Kidney (tissue), 14 donors: ENCODE data around the gene ZNF335. TPM values are rescaled to one million over a fixed set of nuclear protein-coding genes. Genes with fewer than 3 reads are reported as not detected.

Experiments used
- DNase-seq, 5 donors: peaks; one replicate each; pipeline ENCODE4 v3.0.0-alpha.2; 2013 to 2020
- FAIRE-seq: peaks from 2 replicates; lab custom pipeline; 2012; peaks lifted over from hg19 to GRCh38; lab: Jason Lieb, UNC
- H3K27ac ChIP-seq, 2 donors: one replicate each; pipeline ENCODE4 v1.7.0; 2013; ENCODE audit warnings: low read depth in 2 of 2, low read length in 2 of 2, inconsistent platforms in 1 of 2
- H3K27me3 ChIP-seq: one replicate; pipeline ENCODE4 v1.7.1; 2013; ENCODE audit warnings: low read length, inconsistent platforms; ENCODE audit not compliant: control insufficient read depth, insufficient read depth
- H3K36me3 ChIP-seq, 3 donors: one replicate each; pipeline versions ENCODE4 v1.7.0 to v1.7.1; 2013; ENCODE audit warnings: low read length in 3 of 3, control low read depth in 1 of 3, inconsistent platforms in 1 of 3; ENCODE audit not compliant: insufficient read depth in 3 of 3, control insufficient read depth in 2 of 3
- H3K4me1 ChIP-seq, 3 donors: one replicate each; pipeline versions ENCODE4 v1.7.0 to v1.7.1; 2013; ENCODE audit warnings: low read length in 3 of 3, inconsistent platforms in 1 of 3, low read depth in 1 of 3; ENCODE audit not compliant: control insufficient read depth in 2 of 3, insufficient read depth in 2 of 3
- H3K4me3 ChIP-seq, 3 donors: one replicate each; pipeline versions ENCODE4 v1.7.0 to v1.8.1; 2013; ENCODE audit warnings: low read length in 3 of 3, control low read depth in 1 of 3, inconsistent platforms in 1 of 3
- H3K9ac ChIP-seq, 3 donors: one replicate each; pipeline versions ENCODE4 v1.7.0 to v1.7.1; 2013; ENCODE audit warnings: low read length in 3 of 3, control low read depth in 1 of 3, inconsistent platforms in 1 of 3
- H3K9me3 ChIP-seq, 3 donors: one replicate each; pipeline versions ENCODE4 v1.7.0 to v1.7.1; 2013; ENCODE audit warnings: low read length in 3 of 3, control low read depth in 1 of 3, inconsistent platforms in 1 of 3; ENCODE audit not compliant: control insufficient read depth in 2 of 3, insufficient read depth in 1 of 3
- CTCF ChIP-seq: IDR thresholded peaks from 3 replicates; pipeline ENCODE4 v1.5.1; 2012; ENCODE audit warnings: mild to moderate bottlenecking, moderate library complexity, borderline replicate concordance; ENCODE audit not compliant: insufficient read depth; ENCODE audit errors: extremely low read depth
- intact Hi-C: fragments of 100-400 bp; cut with DNase I; formaldehyde crosslinking; loops from one replicate; pipeline ENCODE4 v1.11.1; 2022
- polyA plus RNA-seq: library from polyadenylated mRNA; stranded (reverse); fragments of 350-450 nt; fragmentation: Illumina TruSeq; extraction: RNeasy Lipid Tissue Mini Kit (QIAGEN cat#74804); gene quantifications from one replicate; pipeline ENCODE4 v1.2.3, GENCODE V29; 2014; ENCODE audit warnings: low read depth, low replicate concordance; ENCODE audit not compliant: insufficient read depth
- total RNA-seq: library from RNA; stranded (reverse); fragmentation: NEBNext Ultra II Directional; extraction: Animal tissue kit (Norgen Biotek cat#: 25700); gene quantifications from one replicate; pipeline ENCODE4 v1.2.1, GENCODE V29; 2021
- donor health status: control.
- donor health status: control.
- donor health status: control.
- donor health status: control.
- donor health status: control.
- donor health status: DM: yes; HTN: yes; CAD: no.
- donor health status: Normal renal cell carcinoma (clear cell type).

ZNF335 gene
- total and polyA plus RNA-seq, 2 donors from 2014 or later = 5.7 to 22.3 TPM

- Histone ChIP-seq H3K27ac (no peak overlapping the region), H3K36me3 (peaks cover 13 to 72% (median 49%) of the 10 kb centered on the region in 3 donors), H3K9ac (no peak overlapping the region), H3K9me3 (no peaks in the 10 kb centered on the region), H3K27me3 (no peaks in the 10 kb centered on the region), H3K4me1 (no peaks in the 10 kb centered on the region), H3K4me3 (no peak overlapping the region)
- FAIRE-seq (no peak), DNase-seq (no peak)
- no peak for TF ChIP-seq CTCF
- intact Hi-C loops = loop anchor here (10.0 kb wide), 1 partner anchor 140 kb away; no protein-coding TSS in a partner anchor
Measured at GRCh38 chr20:45944965-45945677, 26.9 kb downstream of the ZNF335 start.

- Histone ChIP-seq H3K4me3 (no peak overlapping the region), H3K27ac (no peak overlapping the region), H3K9ac (no peak overlapping the region), H3K27me3 (no peaks in the 10 kb centered on the region), H3K36me3 (peaks cover 17 to 72% (median 50%) of the 10 kb centered on the region in 3 donors), H3K9me3 (no peaks in the 10 kb centered on the region), H3K4me1 (no peaks in the 10 kb centered on the region)
- FAIRE-seq (no peak), DNase-seq (no peak)
- intact Hi-C loops = loop anchor here (10.0 kb wide), 1 partner anchor 140 kb away; no protein-coding TSS in a partner anchor
- no peak for TF ChIP-seq CTCF
Measured at GRCh38 chr20:45944151-45944964, 27.6 kb downstream of the ZNF335 start.

DNA sequence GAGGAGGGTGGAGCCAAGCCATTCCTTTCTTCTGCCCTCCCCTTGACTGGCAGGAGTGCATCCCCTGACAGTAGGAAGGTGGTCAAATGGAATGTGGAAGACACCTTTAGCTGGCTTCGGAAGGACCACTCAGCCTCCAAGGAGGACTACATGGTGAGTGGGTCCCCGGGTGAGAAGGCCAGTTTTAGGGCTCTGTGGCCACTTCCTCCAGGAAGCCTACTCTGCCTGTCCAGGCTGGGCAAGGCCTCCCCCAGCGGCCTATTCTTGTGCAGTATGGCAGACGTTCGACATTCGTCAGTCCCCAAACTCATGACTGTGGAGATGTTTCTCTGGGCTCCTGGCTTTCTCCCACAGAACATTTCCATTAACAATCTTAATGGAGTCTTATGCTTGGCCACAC, 28.4 kb downstream of the ZNF335 start:
- Histone ChIP-seq H3K9ac (no peak overlapping the region), H3K27me3 (no peaks in the 10 kb centered on the region), H3K4me1 (no peaks in the 10 kb centered on the region), H3K36me3 (peaks cover 17 to 73% (median 48%) of the 10 kb centered on the region in 3 donors), H3K27ac (no peak overlapping the region), H3K9me3 (no peaks in the 10 kb centered on the region), H3K4me3 (no peak overlapping the region)
- no peak for DNase-seq
- intact Hi-C loops = loop anchor here (10.0 kb wide), 1 partner anchor 139 kb away; no protein-coding TSS in a partner anchor
- FAIRE-seq = no peak
- TF ChIP-seq CTCF = no peak
